Right ventricle myocardium inferior (tissue), 1 donor: ENCODE results near the gene TRIM52. TPM values are rescaled to one million over a fixed set of nuclear protein-coding genes. Genes with fewer than 3 reads are reported as not detected.
A peak's percentile ranks its signal among the peaks of the same experiment; 100 is the strongest.
"Not testable (repeated sequence)": the region's sequence is repeated elsewhere in the genome, so short reads cannot be mapped to it uniquely, and the experiment has no call there.

Source experiments
- ATAC-seq: fragments of 200-7000 bp; cut with Tn5 transposase; one replicate; pipeline ENCODE4 v1.9.1; 2020; ENCODE audit warnings: mild to moderate bottlenecking, moderate library complexity
- DNase-seq: peaks from one replicate; pipeline ENCODE4 v3.0.0; 2021; ENCODE audit errors: missing footprints
- intact Hi-C: fragments of 100-400 bp; cut with DNase I; formaldehyde crosslinking; loops from one replicate; pipeline ENCODE4 v1.11.0; 2022
- total RNA-seq: library from RNA; stranded (reverse); fragmentation: NEBNext Ultra II Directional; extraction: Animal tissue kit (Norgen Biotek cat#: 25700); gene quantifications from one replicate; pipeline ENCODE4 v1.2.1, GENCODE V29; 2021
- donor health status: DM: no; HTN: yes; CAD: no; lungs with severe emphysema.

Gene TRIM52
- total RNA-seq, 1 donor from 2014 or later: 9.2 TPM

GRCh38 chr5:181221105-181221791 is 39.7 kb downstream of the TRIM52 start:
- intact Hi-C loops: no loop called here
- DNase-seq: no peak
- no peak for ATAC-seq

- intact Hi-C loops: no loop called here
- ATAC-seq: no peak
- DNase-seq: no peak
Observed at GRCh38 chr5:181220178-181220515, 40.8 kb downstream of the TRIM52 start.

- intact Hi-C loops: no loop called here
- ATAC-seq: no peak
- DNase-seq: no peak
Observed at GRCh38 chr5:181219262-181220177, 41.4 kb downstream of the TRIM52 start.

GRCh38 chr5:181218795-181219124 is 42.2 kb downstream of the TRIM52 start:
- intact Hi-C loops: loop anchor here (1.0 kb wide), 1 partner anchor 12 kb away; no protein-coding TSS in a partner anchor
- no peak for DNase-seq
- ATAC-seq: no peak

- ATAC-seq (no peak), DNase-seq (no peak)
- intact Hi-C loops: loop anchor here (1.0 kb wide), 1 partner anchor 11 kb away; no protein-coding TSS in a partner anchor
Observed at GRCh38 chr5:181217803-181218062, 43.2 kb downstream of the TRIM52 start.

GRCh38 chr5:181217111-181217802 is 43.7 kb downstream of the TRIM52 start:
- intact Hi-C loops: no loop called here
- ATAC-seq: peak; percentile 35

GRCh38 chr5:181215997-181216989 is 44.6 kb downstream of the TRIM52 start:
- no peak for ATAC-seq
- no peak for DNase-seq
- intact Hi-C loops: no loop called here

More at GRCh38 chr5:181217111-181217802, 43.7 kb downstream of the TRIM52 start:
- DNase-seq: no peak

GRCh38 chr5:181214249-181214648 is 46.7 kb downstream of the TRIM52 start:
- ATAC-seq, DNase-seq, intact Hi-C loops: not testable (repeated sequence)

GRCh38 chr5:181212934-181213333 is 48.0 kb downstream of the TRIM52 start:
- intact Hi-C loops: no loop called here
- ATAC-seq (no peak), DNase-seq (no peak)

GRCh38 chr5:181212080-181212479 is 48.9 kb downstream of the TRIM52 start:
- no peak for DNase-seq
- peak; percentile 42 for ATAC-seq
- intact Hi-C loops: no loop called here

- intact Hi-C loops: no loop called here
- ATAC-seq: no peak
Observed at GRCh38 chr5:181211208-181211607, 49.7 kb downstream of the TRIM52 start.

GRCh38 chr5:181210698-181211097 is 50.2 kb downstream of the TRIM52 start:
- ATAC-seq, DNase-seq, intact Hi-C loops: not testable (repeated sequence)

More at GRCh38 chr5:181211208-181211607, 49.7 kb downstream of the TRIM52 start:
- no peak for DNase-seq

- ATAC-seq, intact Hi-C loops, DNase-seq: not testable (repeated sequence)
Observed at GRCh38 chr5:181210148-181210547, 50.8 kb downstream of the TRIM52 start.

GRCh38 chr5:181209006-181209405 is 51.9 kb downstream of the TRIM52 start:
- ATAC-seq, intact Hi-C loops, DNase-seq: not testable (repeated sequence)

GRCh38 chr5:181207960-181208253 is 53.0 kb downstream of the TRIM52 start:
- no peak for DNase-seq
- intact Hi-C loops: loop anchor here (1.0 kb wide), 1 partner anchor 14 kb away; no protein-coding TSS in a partner anchor

GRCh38 chr5:181207214-181207959 is 53.6 kb downstream of the TRIM52 start:
- intact Hi-C loops: loop anchor here (1.0 kb wide), 1 partner anchor 15 kb away; no protein-coding TSS in a partner anchor
- no peak for DNase-seq
- peak; percentile 48 for ATAC-seq

More at GRCh38 chr5:181207960-181208253, 53.0 kb downstream of the TRIM52 start:
- ATAC-seq: no peak

- ATAC-seq: peak; percentile 23
- intact Hi-C loops: loop anchor here (1.0 kb wide), 2 partner anchors 12 to 15 kb away; no protein-coding TSS in a partner anchor
- peak; percentile 71 for DNase-seq
Observed at GRCh38 chr5:181205761-181206649, 54.9 kb downstream of the TRIM52 start.
